Activated CD8-positive, alpha-beta memory T cell treated with anti-CD3 and anti-CD28 coated beads, Interleukin-2, amount 50 U/mL, for 4 hours (primary cell): ENCODE data around the gene PTPN1.
"Not testable (repeated sequence)": the region's sequence is repeated elsewhere in the genome, so short reads cannot be mapped to it uniquely, and the experiment has no call there.

Experiments used
- DNase-seq: peaks from one replicate; pipeline ENCODE4 v3.0.0-alpha.2; 2020

The PTPN1 gene

GRCh38 chr20:50560867-50561266 is 50.7 kb downstream of the PTPN1 start:
- DNase-seq, result no peak

GRCh38 chr20:50561379-50562078 is 51.3 kb downstream of the PTPN1 start:
- peak; percentile 65 for DNase-seq

DNA sequence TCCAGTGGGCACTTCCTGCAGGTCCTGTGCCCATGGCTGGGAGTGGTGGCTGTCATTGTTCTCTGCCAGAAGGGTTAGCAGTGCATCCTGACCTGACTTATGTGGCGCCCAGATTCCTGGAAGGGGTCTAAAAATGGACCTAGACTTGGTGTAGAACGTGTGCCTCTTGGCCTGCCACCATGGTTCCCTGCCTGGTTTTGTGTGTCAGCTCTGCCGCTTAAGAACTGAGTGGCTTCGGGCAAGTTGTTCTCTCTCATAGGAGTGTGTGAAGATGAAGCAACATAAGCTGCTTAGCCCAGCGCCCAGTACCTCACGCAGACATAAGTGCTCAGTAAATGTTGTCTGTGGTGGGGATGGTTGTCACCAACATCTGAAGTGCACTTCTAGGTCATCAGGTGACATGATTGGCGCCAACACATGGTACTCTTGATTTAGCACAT is 52.1 kb downstream of the PTPN1 start:
- DNase-seq, result no peak

GRCh38 chr20:50563133-50563944 is 53.2 kb downstream of the PTPN1 start:
- no peak for DNase-seq

DNA sequence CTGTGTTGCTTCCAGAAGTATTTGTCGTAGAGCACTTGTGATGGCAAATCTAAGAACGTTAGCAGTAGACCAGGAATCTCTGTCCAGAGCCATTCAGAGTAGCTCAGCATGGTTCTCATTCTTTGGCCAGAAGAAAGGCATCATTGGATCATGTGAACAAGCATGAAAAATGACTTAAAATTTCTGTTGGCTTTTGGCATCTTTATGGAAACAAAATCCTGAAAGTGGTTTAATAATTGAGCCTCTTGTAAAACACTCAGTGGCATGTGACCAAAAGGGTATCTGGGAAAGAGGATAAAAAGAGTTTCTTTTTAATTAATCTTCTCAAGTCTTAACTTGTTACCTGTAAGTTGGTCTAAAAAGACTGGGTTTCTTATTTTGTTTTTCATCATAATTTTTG is 55.2 kb downstream of the PTPN1 start:
- DNase-seq, result no peak

DNA sequence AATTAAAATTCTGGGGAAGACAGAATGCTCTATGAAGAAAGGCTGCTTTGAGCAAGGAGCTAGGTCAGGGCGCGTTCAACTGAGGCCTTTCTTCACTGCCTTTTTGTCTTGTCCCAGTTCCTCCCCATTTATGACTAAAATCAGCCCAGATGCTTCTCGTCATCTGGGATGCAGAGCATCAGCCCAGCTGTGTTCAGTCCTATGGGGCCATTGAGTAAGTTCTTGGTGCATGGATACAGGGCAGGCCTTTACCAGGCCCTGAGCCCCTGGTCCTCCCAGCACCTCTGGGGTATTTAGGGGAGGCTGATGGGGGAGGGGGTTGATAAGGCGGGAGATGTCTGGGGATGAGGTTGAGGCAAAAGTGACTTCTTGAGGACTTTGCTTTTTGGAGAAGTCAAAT is 55.7 kb downstream of the PTPN1 start:
- no peak for DNase-seq

GRCh38 chr20:50567860-50568548 is 57.8 kb downstream of the PTPN1 start:
- DNase-seq, result no peak

DNA sequence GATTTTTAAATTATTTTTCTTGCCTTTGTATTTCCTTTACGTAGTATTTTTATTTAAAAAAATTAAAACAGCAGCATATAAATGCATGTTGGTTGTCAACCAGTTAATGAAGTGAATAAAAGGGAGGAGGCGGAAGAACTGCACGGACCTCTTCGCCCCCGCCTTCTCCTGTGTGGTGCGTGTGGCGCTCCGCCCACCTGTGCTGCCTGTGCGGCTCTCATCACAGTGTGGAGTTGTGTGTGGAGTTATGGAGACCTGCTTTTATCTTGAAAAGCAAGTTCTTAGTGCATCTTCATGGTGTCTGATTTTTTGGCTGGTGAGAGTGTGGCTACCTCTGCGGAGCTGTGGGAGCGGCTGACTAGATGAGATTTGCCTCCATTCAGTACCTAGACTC is 58.4 kb downstream of the PTPN1 start:
- no peak for DNase-seq

DNA sequence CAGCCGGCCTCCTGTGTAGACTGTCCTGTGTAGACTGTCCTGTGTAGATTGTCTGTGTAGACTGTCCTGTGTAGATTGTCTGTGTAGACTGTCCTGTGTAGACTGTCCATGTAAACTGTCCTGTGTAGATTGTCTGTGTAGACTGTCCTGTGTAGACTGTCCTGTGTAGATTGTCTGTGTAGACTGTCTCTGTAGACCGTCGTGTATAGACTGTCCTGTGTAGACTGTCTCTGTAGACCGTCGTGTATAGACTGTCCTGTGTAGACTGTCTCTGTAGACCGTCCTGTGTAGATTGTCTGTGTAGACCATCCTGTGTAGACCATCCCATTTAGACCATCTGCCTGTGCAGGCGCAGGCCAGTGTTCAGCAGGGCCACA is 59.3 kb downstream of the PTPN1 start:
- DNase-seq, result not testable (repeated sequence)

DNA sequence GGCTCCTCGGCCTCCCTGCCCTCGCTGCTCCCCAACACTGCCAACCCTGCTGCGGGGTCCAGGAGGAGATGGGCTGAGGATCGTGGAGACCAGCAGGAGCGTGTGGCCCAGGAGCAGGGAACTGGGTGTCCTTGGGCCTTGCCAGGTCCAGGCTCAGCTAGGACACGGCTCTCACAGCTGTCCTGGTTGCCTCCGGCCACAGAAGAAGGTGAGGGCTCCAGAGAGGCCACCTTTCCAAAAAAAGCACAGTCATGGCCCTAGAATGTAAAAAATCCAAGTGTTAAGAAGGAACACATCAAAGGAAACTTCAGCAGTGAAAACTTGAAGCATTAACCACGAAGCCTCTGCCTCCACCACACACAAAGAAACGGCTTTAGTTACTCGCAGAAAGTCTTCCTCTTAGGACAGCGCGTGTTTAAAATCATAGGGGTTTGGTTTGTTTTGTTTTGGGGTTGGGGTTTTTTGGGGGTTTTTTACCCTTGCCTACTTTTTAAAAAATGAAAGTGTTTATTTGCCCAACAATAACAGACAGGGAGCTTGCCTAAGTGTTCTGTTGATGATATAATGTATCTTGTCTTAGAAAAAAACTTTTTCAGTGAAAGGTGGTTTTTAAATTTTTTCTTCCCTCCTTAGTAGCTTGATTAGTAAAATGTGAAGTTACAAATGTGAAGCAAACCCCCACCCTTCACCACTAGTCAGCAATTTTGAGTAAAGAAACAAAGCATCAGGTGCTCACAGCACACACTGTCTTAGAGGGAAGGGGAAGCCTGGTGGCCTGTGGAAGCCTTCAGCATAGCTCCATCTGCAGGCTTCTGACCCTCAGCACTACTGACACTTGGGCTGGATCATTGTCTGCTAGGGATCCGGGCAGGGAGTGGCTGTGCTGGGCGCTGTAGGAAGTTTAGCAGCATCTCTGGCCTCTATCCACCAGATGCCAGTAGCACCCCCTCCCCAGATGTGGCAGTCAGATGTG is 60.0 kb downstream of the PTPN1 start:
- peak; percentile 35 for DNase-seq

- no peak for DNase-seq
Observed at GRCh38 chr20:50571466-50571865, 61.3 kb downstream of the PTPN1 start.

DNA sequence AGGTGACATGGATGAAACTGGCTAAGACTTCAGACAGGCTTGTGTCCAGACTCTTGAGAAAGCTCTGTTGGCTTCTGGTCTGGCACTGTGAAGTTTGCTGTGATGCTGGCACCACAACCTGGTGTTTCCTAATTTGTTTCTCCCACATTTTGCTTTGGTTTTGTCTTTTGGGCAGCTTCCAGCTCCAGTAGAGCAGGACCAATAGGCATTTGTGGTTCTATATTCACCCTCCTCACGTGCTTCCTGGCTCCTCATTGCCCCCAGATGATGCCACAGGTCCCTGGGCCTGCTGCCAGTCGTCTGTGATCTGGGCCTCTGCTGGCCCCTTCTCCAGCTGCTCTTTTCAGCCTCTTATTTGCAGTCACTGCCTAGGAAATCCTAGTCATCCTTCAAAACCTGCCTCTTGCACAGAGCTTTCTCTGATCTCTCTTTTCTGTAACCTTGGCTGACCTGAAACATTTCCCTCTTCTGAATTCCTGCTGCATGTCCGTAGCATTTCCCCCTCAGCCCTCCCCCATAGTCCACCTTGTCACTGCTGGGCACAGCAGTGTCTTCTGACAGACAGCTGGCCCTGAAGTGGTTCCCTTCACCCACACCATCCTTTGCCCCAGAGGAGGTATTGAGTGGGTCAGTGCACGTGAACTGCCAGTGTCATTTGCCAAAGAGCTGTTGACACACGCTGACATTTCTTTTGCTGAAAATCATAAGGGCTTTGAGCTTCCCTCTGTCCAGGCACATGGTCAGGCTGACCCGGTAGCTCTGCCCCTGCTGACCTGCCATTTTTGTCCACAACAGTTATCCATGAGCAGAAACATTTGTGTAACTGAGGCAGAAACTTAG is 63.0 kb downstream of the PTPN1 start:
- DNase-seq, result no peak

DNA sequence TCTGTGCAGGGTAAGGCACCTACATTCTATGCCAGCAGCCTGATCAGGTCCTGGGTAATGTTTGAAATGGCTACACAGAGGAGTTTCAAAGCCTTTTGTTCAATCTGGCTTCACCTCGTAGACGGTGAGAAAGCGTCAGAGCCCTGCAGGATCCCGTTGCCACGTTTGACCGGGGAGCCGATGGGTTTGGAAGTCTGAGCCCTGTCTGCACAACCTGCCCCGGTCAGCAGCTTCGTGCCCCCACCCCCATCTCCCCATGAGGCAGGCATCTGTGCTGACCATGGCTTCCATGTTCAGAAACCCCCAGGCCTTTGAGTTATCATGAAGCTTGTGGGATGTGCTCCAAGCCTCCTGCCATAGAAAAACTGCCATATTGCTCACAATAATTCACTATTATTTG is 63.9 kb downstream of the PTPN1 start:
- no peak for DNase-seq

- DNase-seq, result no peak
Observed at GRCh38 chr20:50574586-50574985, 64.4 kb downstream of the PTPN1 start.

DNA sequence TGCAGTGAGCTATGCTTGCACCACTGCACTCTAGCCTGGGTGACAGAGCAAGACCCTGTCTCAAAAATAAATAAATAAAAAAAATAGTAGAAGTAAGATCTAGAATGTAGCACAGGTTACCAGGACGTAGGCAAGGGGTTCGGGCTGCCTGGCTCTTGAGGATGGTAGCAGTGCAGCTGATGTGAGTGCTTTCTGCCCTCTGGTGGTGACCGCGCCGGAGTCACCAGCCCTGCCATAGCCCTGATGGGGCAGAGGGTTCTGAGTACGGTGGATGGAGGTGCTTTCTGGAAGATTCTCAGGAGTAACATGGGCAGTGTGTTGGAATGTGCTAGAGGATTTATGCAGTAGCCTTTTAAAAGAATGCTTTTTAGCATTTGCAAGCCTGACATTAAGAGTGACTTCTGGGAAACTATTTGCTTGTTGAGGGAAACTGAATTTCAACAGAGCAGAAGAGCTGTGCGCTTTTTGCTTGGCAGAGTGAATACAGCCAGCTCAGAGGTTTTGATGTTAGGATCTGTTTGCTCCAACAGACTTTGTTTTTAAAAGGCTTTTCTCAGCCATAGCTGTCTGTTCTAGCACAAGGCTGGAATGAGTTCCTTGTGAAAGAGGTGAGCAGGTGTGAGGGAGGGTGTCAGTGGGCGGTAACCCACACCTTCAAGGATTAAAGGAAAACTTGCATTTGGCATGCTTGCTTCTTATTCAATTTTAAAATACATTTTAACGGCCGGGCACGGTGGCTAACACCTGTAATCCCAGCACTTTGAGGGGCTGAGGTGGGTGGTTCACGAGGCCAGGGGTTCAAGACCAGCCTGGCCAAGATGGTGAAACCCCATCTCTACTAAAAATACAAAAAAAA is 65.9 kb downstream of the PTPN1 start:
- DNase-seq, result peak; percentile 68

DNA sequence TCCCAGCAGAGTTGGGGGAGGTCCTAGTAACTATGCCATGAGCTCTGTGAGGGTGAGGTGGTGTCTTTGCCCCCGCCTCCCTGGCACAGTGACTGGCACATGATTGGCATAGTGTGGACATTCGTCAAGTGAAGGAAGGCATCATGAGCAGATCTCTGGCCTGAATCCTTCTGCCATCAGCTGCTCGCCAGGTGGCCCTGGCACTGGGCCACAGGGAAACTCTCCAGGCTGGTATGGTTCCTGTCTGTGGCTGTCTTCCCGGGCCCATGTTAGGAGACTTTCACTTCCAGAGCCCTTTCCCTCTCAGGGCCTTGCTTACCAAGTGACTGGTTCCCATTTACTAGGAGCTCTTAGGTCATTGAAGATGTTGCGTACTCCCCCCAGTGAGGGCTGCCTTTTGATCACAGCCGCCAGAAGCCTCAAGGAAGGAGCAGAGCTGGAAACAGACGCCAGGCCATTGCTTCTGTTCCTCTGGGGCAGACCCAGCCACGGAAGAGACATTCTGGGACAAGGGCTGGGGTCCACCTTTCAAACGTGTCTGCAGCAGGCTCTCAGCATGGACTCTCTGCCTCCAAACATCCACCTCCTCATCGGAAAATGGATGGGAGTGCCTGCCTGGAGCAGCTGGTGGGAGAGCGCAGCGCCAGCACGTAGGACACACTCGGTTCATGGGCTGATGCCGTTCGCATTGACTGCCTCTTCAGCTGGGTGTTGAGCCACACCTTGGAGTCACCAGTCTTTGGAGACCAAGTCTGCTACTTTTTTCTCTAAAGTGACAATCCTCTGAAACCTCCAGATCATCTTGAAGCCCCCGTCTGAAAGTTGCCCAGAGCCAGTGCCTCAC is 67.2 kb downstream of the PTPN1 start:
- DNase-seq, result no peak

- no peak for DNase-seq
Observed at GRCh38 chr20:50578061-50578777, 68.0 kb downstream of the PTPN1 start.

DNA sequence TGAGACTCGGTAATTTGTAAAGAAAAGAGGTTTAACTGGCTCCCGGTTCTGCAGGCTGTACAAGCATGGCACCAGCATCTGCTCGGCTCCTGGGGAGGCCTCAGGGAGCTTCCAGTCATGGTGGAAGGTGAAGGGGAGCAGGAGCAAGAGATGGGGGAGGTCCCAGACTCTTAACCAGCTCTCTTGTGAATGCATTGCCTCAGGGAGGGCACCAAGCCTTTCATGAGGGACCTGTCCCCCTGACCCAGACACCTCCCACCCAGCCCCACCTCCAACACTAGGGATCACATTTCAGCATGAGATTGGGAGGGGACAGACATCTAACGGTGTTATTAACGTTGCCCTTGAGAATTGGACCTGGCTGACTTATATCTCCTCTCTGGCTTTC is 68.6 kb downstream of the PTPN1 start:
- no peak for DNase-seq

DNA sequence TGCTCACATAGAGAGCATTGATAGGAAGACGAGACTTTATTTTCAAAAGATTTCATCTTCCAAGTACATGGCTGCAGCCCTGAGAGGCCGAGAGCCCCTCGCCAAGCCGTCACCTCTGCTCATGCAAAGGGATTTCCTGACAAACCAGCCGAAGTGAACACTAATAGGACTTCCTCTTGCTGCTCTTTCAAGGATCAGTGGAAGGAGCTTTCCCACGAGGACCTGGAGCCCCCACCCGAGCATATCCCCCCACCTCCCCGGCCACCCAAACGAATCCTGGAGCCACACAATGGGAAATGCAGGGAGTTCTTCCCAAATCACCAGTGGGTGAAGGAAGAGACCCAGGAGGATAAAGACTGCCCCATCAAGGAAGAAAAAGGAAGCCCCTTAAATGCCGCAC is 69.3 kb downstream of the PTPN1 start:
- DNase-seq, result no peak
